ENCODE results near the gene RETN.
A peak's percentile ranks its signal among the peaks of the same experiment; 100 is the strongest.

Gene RETN, protein sequence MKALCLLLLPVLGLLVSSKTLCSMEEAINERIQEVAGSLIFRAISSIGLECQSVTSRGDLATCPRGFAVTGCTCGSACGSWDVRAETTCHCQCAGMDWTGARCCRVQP

DNA sequence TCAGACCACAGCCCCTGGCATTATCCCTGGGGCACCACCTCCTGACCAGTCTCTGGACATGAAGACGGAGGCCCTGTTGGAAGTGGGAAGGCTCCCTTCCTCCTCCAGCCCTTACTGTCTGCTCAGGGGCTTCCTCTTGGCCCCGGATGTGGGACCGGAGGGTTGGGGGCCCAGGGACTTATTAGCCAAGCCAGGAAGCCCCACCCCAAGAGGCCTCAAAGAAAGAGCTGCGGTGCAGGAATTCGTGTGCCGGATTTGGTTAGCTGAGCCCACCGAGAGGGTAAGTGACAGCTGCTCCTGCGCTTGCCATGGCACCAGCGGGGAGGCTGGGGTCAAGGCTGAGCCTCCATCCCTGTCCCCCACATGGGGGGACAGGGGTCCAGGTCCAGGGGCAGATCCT is at the start of gene RETN:
Gene RETN, plus strand, starts transcription at position 208 of the 400 bp plus-strand sequence. CDS start 278 bp downstream, outside the sequence.
- FAIRE-seq, result no peak

DNA sequence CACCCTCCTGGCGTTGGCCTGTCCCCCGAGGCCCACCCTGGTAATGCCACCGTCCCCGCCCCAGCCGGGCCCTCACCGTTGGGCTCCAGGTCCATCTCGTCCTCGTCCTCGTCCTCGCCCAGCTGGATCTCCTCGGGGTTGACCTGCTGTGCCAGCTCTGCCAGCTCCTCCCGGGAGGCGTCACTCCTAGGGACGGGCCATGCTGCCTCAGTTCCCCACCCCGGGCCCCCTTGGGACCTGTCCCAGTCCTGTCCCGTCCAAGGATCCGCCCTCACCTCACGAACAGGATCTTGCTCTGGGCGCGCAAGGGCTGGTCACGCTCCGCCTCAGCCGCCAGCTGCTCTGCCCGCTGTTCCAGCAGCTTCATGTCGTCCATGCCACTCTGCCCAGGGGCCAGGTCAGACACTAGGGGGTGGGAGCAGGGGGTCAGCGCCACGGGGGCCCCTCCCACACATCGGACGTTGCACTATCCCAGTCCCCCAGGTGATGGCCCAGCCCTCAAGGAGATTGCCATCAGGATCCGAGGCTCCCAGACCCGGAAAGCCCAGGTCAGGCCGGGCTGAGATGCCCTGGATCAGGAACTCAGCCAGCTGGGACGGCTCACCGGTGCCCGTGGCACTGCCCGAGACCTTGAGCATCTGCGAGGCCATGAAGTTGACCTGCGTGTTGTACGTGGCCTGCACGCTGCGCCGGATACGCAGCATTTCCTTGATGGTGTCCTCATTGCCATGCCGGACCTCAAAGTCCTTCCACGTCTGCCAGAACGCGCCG is 49.0 kb upstream of the RETN start:
- no peak for FAIRE-seq

DNA sequence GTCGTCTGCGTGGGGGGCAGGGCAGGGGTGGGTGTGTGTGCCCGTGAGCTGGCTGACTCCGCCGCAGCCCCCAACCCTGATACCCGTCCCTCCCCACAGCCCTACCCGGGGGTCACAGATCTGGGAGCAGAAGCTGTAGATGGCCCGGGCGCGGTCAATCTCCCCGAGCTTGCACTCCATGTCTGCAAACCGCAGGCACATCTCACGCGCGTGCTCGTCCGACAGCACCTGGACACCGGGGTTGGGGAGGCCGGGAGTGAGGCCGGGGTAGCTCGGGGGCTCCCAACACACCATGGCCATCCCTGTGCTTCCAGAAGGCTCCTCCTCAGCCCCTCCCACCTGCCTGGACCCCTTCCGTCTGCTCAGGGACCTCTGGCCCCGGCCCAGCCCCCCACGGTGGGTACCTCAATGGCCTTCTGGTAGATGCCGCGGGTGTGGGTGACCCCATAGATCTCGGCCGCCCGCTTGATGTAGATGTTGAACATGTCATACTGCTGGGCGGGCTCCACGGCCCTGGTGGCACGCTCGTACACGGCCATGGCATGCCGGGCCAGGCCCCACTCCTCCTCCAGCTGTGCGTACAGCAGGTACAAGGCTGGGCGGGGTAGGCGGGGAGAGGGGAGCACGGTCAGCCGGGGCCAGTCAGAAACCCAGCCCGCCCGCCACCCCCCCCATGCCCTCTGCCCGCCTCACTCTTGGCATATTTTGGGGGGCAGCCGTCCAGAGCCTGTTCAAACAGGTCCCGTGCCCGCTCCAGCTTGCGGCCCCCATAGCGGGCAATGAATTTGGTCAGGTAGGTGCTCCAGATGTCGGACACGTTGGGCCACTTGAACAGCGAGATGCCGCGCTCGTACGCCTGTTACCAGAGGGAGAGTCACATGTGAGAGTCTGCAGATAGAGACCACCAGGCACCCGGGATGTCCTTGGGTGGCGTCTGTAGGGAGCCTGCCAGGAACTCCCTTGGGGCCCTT is 48.1 kb upstream of the RETN start:
- no peak for FAIRE-seq

DNA sequence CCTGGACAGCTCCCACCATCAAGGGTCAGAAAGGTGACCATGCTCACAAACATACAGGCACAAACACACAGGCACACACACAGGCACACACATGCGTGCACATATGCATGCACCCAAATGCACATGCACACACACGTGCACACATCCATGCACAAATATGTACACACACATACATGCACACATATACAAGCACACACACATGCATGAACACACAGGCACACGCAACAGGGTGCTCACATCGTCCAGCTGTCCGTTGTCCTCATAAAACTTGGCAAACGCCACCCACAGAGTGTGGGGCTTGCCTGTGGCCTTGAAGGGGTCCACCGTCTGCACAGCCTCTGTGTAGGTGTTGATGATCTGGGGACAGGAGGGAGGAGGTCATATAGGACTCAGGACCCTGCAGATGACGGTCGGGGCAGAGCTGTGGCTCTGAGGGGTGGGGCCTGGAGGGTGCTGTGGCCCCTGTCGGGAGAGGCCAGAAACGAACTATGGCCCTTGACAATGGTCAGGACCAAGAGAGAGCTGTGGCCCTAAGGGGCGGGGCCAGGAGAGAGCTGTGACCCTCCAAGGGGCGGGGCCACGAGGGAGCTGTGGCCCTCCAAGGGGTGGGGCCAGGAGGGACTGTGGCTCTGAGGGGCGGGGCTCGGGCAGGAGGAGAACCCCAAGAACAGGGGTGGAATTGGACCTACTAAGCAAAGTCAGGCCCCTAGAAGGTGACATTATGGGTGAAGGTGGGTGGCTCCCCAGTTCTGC is 45.7 kb upstream of the RETN start:
- no peak for FAIRE-seq

DNA sequence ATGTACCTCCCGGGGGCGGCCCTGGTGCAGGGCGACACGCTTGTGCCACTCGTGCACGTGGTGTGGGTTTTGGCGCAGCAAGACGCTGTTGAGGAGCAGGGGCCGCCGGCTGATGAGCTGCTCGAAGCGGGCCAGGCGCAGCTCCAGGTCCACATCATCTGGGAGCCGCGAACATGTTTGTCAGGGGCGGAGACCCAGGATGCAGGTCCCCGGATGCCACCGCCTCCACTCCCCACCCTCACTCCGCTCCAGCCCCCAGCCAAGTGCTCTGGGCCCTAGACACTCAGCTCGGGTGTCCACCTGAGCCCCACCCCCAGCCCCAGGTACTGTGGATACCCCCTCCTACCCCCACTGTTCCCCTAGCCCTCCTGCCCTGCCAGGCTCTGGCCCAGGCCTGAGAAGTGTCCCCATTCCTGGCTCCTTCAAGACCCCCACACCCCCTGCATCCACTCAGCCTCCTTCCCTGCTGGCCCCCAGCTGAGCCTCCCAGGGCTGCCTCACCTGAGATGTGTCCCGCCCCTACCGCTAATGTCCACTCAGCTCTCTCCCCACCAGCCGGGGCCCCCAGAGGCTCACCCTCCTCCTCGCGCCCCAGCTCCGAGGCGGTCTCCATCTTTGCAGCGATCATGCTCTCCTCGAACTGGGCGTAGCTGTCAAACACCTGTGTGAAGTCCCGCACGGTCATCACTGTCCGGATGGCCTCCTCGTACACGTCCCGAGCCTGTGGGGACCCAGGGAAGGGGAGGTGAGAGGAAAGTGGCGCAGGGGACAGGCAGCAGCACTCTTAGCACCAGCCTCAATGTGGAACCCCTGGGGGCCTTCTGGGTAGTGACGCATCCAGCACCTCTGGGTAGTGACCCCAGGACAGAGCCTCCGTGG is 44.9 kb upstream of the RETN start:
- FAIRE-seq, result no peak

DNA sequence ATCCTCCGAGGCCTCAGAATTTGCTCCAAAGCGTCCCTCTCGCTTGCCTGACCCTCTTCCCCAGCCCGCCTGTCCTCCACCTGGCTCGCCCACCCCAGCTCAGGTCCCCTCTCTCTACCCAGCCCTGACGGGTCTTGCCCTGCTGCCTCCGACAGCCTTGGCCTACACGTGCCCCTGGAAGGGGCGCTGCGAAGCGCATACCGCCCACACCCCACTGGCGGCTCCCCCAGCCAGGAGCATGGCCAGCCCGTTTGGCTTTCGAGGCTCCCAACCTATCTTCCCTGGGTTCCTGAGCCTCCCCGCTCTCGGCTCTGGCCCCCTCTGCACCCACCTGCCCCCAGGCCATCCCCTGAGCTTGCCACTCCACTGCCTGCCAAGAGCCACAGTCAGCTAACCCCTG is 44.0 kb upstream of the RETN start:
- FAIRE-seq, result no peak

DNA sequence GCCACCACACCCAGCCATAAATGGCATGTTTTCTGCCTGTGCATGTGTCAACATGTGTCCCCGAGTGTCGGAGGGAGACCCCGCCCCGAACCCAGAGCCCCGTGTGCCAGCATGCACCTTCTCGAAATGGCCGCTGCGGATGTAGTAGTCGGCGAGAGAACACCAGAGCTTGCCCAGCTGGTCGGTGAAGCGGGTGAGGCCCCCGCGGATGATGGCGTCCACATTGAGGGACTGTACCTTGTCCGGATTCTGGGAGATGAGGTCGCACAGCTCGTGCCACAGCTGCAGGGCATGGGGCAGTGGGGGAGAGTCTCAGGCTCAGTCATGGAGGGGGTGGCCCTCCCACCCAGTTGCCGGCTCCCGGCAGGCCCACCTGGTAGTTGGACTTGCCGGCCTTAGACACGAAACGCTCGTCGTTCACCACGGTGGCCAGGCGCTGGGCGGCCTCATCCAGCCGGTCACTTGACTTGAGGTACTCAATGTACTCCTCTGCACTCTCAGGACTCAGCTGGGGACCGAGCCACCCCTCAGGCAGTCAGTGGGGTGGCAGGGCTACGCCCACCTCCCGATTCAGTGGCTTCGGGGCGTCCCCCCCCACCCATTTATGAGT is 43.0 kb upstream of the RETN start:
- FAIRE-seq, result no peak

DNA sequence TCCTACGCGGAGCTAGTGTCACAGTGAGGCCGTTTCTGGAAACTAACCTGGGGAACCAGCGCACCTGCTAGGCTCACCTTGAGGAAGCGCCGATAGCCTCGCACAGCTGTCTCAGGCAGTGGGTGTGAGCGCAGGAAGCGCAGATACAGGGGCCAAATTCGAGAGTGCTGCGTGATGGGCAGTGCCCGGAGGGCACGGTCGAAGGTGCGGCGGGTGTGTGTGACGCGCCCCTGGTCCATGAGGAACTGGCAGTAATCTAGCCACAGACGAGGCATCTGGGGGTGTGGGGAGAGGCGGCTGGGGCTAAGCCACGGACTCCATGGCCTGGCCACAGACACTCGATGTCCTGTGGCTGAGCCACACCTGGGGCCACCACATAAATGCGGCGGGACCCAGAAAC is 41.7 kb upstream of the RETN start:
- FAIRE-seq, result no peak

DNA sequence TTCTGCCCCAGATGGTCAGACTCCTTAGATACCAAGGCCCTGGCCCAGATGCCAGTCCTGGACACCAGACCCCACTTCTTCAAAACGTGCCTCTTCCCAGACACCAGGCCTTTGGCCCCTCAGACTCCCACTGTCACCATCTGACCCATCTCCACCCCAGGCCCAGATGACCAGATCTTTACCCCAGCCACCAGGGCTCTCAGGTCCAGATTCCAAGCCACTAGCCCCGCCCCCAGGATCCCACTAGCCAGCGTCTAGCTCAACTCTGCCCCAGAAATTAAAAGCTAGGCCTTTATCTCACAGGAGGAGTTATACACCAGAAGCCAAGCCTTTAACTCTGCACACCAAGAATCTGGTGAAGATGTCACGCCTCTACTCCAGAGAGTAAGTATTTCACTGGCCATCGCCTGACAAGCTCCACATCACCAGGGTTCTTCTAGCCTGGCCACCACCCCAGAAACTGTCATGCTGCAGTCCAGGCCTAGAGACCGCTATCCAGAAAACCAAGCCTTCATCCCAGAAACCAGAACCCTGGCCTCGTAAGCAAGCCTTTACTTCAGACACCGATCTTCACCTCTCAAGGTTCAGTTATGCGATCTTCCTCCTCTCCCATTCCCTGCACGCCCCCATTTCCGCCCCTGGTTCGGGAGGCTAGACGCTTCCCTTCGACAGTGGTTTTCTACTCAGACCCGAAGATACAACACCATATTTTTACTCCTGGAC is 40.1 kb upstream of the RETN start:
- FAIRE-seq, result no peak

DNA sequence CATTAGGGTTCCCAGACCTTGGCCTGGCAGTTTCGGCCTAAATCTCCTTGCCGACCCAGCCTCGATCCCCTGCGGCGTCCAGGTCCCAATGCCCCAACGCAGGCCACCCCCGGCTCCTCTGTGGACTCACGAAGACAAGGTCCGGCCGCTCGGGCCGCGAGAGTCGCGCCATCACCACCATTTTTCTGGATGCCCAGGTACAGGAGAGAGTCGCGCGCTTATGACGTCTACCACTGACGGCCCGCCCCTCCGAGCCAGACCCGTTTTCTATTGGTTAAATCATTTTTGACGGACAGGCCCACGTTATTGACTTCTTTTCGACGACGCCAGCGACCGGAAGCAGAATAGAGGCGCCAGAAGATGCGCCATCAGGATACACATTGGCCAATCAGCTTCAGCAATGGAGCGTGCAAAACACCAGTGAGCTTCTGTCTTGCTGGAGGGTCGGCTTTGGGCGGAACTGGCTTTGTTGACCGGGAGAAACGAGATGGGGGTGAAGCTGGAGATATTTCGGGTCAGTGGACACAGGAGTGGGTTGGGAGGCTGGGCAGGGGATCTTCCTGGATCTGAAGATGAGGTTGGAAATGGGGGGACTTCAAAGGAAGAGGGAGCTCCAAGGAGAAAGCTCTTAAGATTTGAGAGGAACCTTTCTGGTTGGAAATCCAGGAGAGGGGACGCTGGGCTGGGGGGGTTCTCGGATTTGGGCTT is 39.3 kb upstream of the RETN start, which contains the start of the genes PET100 and XAB2:
Gene PET100, plus strand, starts transcription at position 447 of the 708 bp plus-strand sequence. Its CDS starts 41 bp downstream, at position 488.
Gene XAB2, minus strand, starts transcription at position 199 of the 708 bp plus-strand sequence. Its CDS starts 18 bp downstream, at position 181.
- FAIRE-seq, result peak; percentile 97

DNA sequence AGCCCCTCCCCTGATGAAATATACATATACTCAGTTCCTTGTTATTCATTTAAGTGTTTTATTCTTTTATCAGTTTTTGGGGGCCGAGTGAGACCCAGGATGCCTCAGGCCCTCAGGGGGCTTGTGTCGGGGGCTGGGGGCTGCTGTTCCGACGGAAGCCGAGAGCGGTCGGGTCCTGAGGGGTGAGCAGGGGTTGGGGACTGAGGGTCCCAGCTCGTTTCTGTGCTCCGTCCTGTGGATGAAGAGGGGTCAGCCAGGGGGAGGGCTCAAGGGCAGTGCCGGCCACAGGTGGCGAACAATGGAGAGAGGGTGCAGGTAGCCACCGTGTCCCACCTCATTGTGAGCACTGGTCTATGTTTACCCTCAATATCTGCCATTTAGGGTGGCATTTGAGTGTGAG is 37.3 kb upstream of the RETN start:
- FAIRE-seq, result no peak

DNA sequence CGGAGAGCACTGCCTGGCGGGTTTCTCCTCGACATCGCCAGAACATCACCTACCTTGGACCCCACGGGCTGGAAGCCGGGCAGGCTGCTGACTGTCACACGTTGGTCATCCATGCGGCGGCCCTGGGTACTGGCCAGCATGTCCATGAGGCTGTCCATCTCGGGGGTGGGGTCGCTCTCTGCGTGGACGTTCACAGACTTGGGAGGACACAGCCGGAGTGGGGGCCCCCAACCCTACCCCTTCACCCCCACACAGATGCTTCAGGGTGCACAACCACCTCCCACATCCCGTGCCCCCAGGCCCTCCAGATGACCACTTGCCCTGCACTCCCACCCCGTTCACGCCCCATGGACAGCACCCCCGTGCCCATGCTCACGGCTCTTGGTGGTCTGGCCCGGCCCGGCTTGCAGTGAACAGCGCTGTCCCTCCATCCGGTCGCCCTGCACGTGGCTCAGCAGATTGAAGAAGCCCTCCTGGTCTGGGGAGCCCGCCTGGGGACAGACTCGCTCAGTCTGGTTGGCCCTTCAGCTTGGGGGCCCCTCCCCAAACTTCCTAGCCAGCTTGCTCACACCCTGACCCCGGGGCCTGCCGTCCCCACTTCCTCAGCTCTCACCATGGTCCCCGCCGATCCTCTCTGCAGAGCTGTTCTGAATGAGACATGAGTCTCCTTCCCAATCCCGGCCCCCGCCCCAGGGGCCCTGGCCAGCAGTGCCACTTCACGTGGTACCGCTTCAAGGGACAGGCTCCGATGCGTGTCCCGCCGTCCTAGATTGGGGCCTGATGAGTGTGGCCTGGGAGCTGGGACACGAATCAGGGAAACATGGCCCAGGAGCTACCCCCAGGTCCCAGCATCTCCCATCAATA is 36.3 kb upstream of the RETN start:
- no peak for FAIRE-seq

DNA sequence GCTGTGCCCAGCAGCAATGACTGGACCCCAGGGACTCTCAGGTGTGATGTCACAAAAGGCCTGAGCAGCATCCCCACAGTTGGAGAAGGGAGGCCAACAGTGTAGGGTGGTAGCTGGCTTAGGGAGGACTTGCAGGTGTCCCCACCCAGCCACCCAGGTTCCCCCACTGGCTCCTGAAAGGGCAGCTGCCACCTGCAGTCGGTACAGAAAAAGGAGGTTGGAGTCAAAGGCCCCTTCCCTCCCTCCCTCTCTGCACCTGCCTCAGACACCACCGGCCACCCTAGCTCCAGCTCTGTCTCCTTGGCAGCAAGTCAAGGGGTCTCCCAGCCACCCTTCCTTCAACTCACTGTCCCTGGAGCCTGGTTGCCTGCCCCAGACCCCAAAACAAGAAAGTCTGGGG is 35.2 kb upstream of the RETN start, which contains the start of gene PCP2:
Gene PCP2, minus strand, starts transcription at position 22 of the 400 bp plus-strand sequence. CDS start 262 bp downstream, outside the sequence.
- no peak for FAIRE-seq

DNA sequence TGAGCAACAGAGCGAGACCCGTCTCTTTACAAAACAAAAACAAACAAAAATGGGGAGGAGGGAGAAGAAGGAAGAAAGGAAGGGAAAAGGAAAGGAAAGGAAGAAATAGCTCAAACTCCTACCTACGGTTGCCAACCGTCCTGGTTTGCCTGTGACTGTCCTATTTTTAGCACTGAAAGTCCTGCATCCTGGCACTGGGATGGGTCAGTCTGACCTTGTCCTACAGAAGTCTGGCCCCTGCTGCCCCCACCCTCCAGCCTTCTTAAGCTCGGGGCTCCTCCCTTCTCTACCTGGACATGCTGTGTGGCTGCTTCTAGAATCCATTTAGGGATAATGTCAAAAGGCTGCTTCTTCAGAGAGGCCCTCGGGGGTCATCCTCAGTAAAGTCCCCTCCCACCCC is 33.2 kb upstream of the RETN start:
- FAIRE-seq, result no peak

DNA sequence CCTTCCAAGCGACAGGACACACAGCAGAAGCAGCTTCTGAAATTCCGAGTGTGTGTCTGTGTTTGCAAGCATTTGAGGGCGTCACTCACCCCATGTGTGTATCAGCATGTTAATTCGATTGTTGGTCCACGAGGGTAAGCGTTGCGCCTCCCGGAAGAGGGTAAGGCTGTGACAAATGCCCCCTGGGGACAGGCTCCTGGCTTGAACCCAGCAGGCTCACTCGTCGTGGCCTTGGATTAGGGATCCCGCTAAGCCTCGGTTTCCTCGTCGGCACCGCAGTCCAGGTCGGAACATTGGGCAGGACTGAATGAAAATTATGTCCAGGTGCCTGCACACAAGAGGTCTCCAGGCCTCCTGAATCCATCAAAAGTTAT is 32.5 kb upstream of the RETN start:
- FAIRE-seq, result no peak

DNA sequence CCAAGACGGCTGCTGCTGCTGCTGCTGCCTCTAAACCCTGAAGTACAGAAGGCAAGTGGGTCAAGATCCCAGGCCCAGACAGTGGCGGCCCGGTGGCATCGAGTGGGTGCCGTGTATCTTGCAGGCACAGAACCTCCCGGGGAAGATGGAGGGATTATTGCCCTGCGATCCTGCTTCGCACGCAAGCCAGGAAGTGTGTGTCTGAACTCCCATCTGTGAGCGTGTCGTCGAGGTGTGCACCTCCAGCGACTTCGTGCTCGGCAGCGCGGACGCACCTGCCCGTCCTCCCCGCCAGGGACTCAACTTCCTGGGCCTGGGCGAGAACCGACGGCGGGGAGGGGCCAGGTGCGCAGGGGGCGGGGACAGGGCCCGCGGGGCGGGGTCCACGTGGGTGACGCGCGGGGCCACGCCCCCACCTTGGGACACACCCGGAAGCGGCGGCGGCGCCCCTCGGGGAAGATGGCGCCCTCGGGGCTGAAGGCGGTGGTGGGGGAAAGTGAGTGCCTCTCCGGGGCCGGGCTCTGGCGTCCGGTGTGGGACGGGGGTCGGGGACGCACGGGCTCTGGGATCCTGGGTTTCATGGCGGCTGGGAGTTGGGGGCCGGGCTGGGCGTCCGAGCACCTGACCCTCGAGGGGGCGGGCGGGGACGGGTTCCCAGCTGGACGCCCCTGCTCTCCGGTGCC is 32.0 kb upstream of the RETN start, which contains the start of gene STXBP2:
Gene STXBP2, plus strand, starts transcription at position 420 of the 683 bp plus-strand sequence. Its CDS starts 40 bp downstream, at position 460.
- FAIRE-seq, result no peak

DNA sequence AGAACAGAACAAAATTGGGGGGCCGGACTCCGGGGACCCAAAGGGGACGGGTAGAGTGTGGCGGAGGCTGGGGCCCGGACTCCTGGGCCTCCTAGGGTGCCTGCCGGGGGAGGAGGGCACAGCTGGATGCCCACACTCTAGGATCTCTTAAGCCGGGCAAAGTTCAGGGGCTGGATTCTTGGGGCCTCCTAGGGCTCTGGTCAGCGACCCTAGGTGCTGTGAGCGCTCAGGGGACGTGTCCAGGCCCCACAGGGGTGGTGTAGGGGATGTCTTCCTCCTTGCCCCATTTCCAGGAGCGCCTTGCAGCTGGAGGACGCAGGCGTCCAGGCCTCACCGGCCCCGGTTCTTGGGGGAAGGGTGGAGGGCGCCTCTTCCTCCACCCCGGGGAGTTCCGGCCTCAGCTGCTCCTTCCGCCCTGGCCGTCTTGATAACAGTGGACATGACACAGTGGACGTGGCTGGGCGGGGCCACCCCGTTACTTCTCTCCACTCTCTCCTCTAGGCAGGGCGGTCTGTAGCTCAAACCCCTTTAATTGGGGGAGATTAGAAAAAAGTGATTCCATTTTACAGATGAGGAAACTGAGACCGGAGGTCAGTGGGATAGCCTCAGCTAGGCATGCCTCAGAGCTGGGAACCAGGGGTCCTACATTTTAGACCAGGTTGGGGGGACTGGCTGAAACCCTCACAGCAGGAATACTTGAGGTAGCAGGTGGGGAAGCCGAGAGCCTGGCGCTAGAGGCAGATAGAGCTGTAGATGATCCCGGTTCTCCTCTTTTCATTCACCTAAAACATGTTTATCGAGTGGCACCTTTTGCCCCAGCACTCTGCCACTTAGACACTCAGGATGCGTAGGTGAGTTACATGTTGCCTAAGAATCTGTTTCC is 31.2 kb upstream of the RETN start:
- FAIRE-seq, result no peak

Measured in TTC549 (cell line).